ENCODE measurements around the gene SLC25A2. TPM values are rescaled to one million over a fixed set of nuclear protein-coding genes. Genes with fewer than 3 reads are reported as not detected.

The SLC25A2 gene
- total RNA-seq, 2 experiments from 2014 or later: 0.99 to 1.3 TPM

- peaks cover 28% of the 10 kb centered on the region for H3K9me3 Mint-ChIP-seq
- POLR2A ChIA-PET: no interaction called here
- H3K36me3 Mint-ChIP-seq: no peaks in the 10 kb centered on the region
- DNase-seq (no peak), ATAC-seq (ENCODE audit: low read depth) (no peak)
- H3K4me1 Mint-ChIP-seq: no peaks in the 10 kb centered on the region
- no peak overlapping the region for H3K27ac Mint-ChIP-seq
- no peaks in the 10 kb centered on the region for H3K27me3 Mint-ChIP-seq
- no peak overlapping the region for H3K4me3 Mint-ChIP-seq
These were observed 43.2 kb downstream of the SLC25A2 start for GRCh38 chr5:141260458-141261237.

GRCh38 chr5:141258948-141259347, 44.9 kb downstream of the SLC25A2 start:
- POLR2A ChIA-PET: no interaction called here
- peaks cover 2% of the 10 kb centered on the region for H3K36me3 Mint-ChIP-seq

GRCh38 chr5:141258464-141258863, 45.4 kb downstream of the SLC25A2 start:
- DNase-seq (no peak), ATAC-seq (ENCODE audit: low read depth) (no peak)
- no peak overlapping the region for H3K27ac Mint-ChIP-seq
- H3K9me3 Mint-ChIP-seq: peaks cover 32% of the 10 kb centered on the region
- H3K4me1 Mint-ChIP-seq: no peaks in the 10 kb centered on the region
- peaks cover 2% of the 10 kb centered on the region for H3K36me3 Mint-ChIP-seq
- H3K27me3 Mint-ChIP-seq: no peaks in the 10 kb centered on the region
- POLR2A ChIA-PET: no interaction called here
- H3K4me3 Mint-ChIP-seq: no peak overlapping the region

More at GRCh38 chr5:141258948-141259347, 44.9 kb downstream of the SLC25A2 start:
- Mint-ChIP-seq H3K9me3 (peaks cover 33% of the 10 kb centered on the region), H3K4me3 (no peak overlapping the region), H3K27me3 (no peaks in the 10 kb centered on the region), H3K4me1 (no peaks in the 10 kb centered on the region), H3K27ac (no peak overlapping the region)
- no peak for ATAC-seq (ENCODE audit: low read depth)
- DNase-seq: no peak

Other genes with a start within 250 kb of the SLC25A2 start
- not detected for gene PCDHB2, start 209.4 kb downstream of the SLC25A2 start, total RNA-seq
- gene PCDHB3, start 203.6 kb downstream of the SLC25A2 start, total RNA-seq: not detected
- gene PCDHB4, start 182.2 kb downstream of the SLC25A2 start, total RNA-seq: not detected
- not detected for gene PCDHB5, start 168.8 kb downstream of the SLC25A2 start, total RNA-seq
- gene PCDHB6, start 154.0 kb downstream of the SLC25A2 start, total RNA-seq: not detected
- gene PCDHB7, start 131.4 kb downstream of the SLC25A2 start, total RNA-seq: not detected
- gene PCDHB8, start 126.3 kb downstream of the SLC25A2 start, total RNA-seq: not detected
- gene PCDHB16, start 121.7 kb downstream of the SLC25A2 start, total RNA-seq: not detected
- gene PCDHB9, start 116.9 kb downstream of the SLC25A2 start, total RNA-seq: not detected
- gene PCDHB10, start 111.7 kb downstream of the SLC25A2 start, total RNA-seq: not detected
- not detected for gene PCDHB11, start 104.4 kb downstream of the SLC25A2 start, total RNA-seq
- gene PCDHB12, start 95.3 kb downstream of the SLC25A2 start, total RNA-seq: not detected
- not detected for gene PCDHB13, start 90.1 kb downstream of the SLC25A2 start, total RNA-seq
- gene PCDHB14, start 80.7 kb downstream of the SLC25A2 start, total RNA-seq: under 1 TPM in 1 of 2 experiments, not detected in 1; 0.06 TPM
- gene PCDHB15, start 58.7 kb downstream of the SLC25A2 start, total RNA-seq: under 1 TPM in 1 of 2 experiments, not detected in 1; 0.06 TPM
- 10 to 100 TPM; 86.2 to 95.9 TPM for gene TAF7, start 16.7 kb upstream of the SLC25A2 start, total RNA-seq
- under 1 TPM; 0.11 to 0.31 TPM for gene PCDHGA1, start 26.5 kb upstream of the SLC25A2 start, total RNA-seq
- under 1 TPM; 0.08 to 0.09 TPM for gene PCDHGA2, start 34.7 kb upstream of the SLC25A2 start, total RNA-seq
- under 1 TPM in 1 of 2 experiments, not detected in 1; 0.14 TPM for gene PCDHGA3, start 39.8 kb upstream of the SLC25A2 start, total RNA-seq
- gene PCDHGB1, start 46.0 kb upstream of the SLC25A2 start, total RNA-seq: not detected
- gene PCDHGA4, start 51.0 kb upstream of the SLC25A2 start, total RNA-seq: under 1 TPM; 0.25 to 0.28 TPM
- gene PCDHGB2, start 55.9 kb upstream of the SLC25A2 start, total RNA-seq: under 1 TPM; 0.64 to 0.88 TPM
- under 1 TPM; 0.23 to 0.30 TPM for gene PCDHGA5, start 60.1 kb upstream of the SLC25A2 start, total RNA-seq
- gene PCDHGB3, start 66.2 kb upstream of the SLC25A2 start, total RNA-seq: under 1 TPM; 0.44 to 0.82 TPM
- under 1 TPM; 0.28 to 0.33 TPM for gene PCDHGA6, start 69.8 kb upstream of the SLC25A2 start, total RNA-seq
- gene PCDHGA7, start 78.7 kb upstream of the SLC25A2 start, total RNA-seq: under 1 TPM; 0.26 to 0.28 TPM
- gene PCDHGB4, start 83.6 kb upstream of the SLC25A2 start, total RNA-seq: under 1 TPM in 1 of 2 experiments, not detected in 1; 0.11 TPM
- gene PCDHGA8, start 88.6 kb upstream of the SLC25A2 start, total RNA-seq: under 1 TPM; 0.09 to 0.11 TPM
- gene PCDHGB5, start 93.9 kb upstream of the SLC25A2 start, total RNA-seq: not detected
- under 1 TPM in 1 of 2 experiments, not detected in 1; 0.11 TPM for gene PCDHGA9, start 98.7 kb upstream of the SLC25A2 start, total RNA-seq
- under 1 TPM; 0.11 to 0.14 TPM for gene PCDHGB6, start 104.0 kb upstream of the SLC25A2 start, total RNA-seq
- gene PCDHGA10, start 108.9 kb upstream of the SLC25A2 start, total RNA-seq: under 1 TPM in 1 of 2 experiments, not detected in 1; 0.14 TPM
- gene PCDHGB7, start 113.6 kb upstream of the SLC25A2 start, total RNA-seq: under 1 TPM in 1 of 2 experiments, not detected in 1; 0.11 TPM
- gene PCDHGA11, start 117.0 kb upstream of the SLC25A2 start, total RNA-seq: under 1 TPM; 0.08 to 0.09 TPM
- under 1 TPM in 1 of 2 experiments, not detected in 1; 0.11 TPM for gene PCDHGA12, start 126.5 kb upstream of the SLC25A2 start, total RNA-seq
- gene PCDHGC3, start 171.9 kb upstream of the SLC25A2 start, total RNA-seq: not detected
- gene PCDHGC4, start 181.0 kb upstream of the SLC25A2 start, total RNA-seq: not detected
- not detected for gene PCDHGC5, start 185.0 kb upstream of the SLC25A2 start, total RNA-seq